Coronary artery (tissue), 2 donors: ENCODE measurements around the gene CACNA2D3.

ENCODE experiments used
- DNase-seq: peaks from one replicate; pipeline ENCODE4 v3.0.0-alpha.2; 2017; ENCODE audit warnings: low spot score
- H3K27ac ChIP-seq, 2 donors: fragments of 200-600 bp; sonication (generic); one replicate each; pipeline ENCODE4 v1.5.1; 2016 to 2019
- H3K4me3 ChIP-seq: fragments of 200-600 bp; sonication (generic); 2 replicates; pipeline ENCODE4 v1.5.1; 2016; ENCODE audit warnings: mild to moderate bottlenecking, moderate library complexity
- CTCF ChIP-seq: fragments of 200-600 bp; sonication (generic); IDR thresholded peaks from one replicate; pipeline ENCODE4 v1.5.1; 2019; ENCODE audit warnings: antibody characterized with exemption

CACNA2D3 gene

GRCh38 chr3:54427941-54428871 is 305.9 kb downstream of the CACNA2D3 start:
- Histone ChIP-seq H3K4me3 (no peak overlapping the region), H3K27ac (no peak overlapping the region)
- peak; percentile 75 for TF ChIP-seq CTCF
- no peak for DNase-seq

- no peak for TF ChIP-seq CTCF
- H3K27ac ChIP-seq = no peak overlapping the region
- H3K4me3 ChIP-seq = no peak overlapping the region
- DNase-seq = no peak
These were observed 310.6 kb downstream of the CACNA2D3 start for GRCh38 chr3:54432975-54433374.

GRCh38 chr3:54433846-54434245 is 311.5 kb downstream of the CACNA2D3 start:
- Histone ChIP-seq H3K4me3 (no peak overlapping the region), H3K27ac (no peak overlapping the region)
- no peak for TF ChIP-seq CTCF
- DNase-seq = no peak

- no peak for TF ChIP-seq CTCF
- no peak overlapping the region for H3K27ac ChIP-seq
- H3K4me3 ChIP-seq = no peak overlapping the region
- DNase-seq = no peak
These were observed 312.4 kb downstream of the CACNA2D3 start for GRCh38 chr3:54434756-54435155.

- DNase-seq = no peak
- no peak overlapping the region for H3K27ac ChIP-seq
- H3K4me3 ChIP-seq = no peak overlapping the region
- no peak for TF ChIP-seq CTCF
These were observed 314.9 kb downstream of the CACNA2D3 start for GRCh38 chr3:54437271-54437670.

GRCh38 chr3:54443561-54444161 is 321.3 kb downstream of the CACNA2D3 start:
- DNase-seq = no peak
- H3K4me3 ChIP-seq = no peak overlapping the region
- TF ChIP-seq CTCF = no peak
- no peak overlapping the region for H3K27ac ChIP-seq

- Histone ChIP-seq H3K27ac (no peak overlapping the region), H3K4me3 (no peak overlapping the region)
- no peak for DNase-seq
- no peak for TF ChIP-seq CTCF
These were observed 323.3 kb downstream of the CACNA2D3 start for GRCh38 chr3:54445630-54446029.
